ENCODE data around the gene FAM114A1. TPM values are rescaled to one million over a fixed set of nuclear protein-coding genes. Genes with fewer than 3 reads are reported as not detected.

Gene FAM114A1
- total RNA-seq, 2 donors from 2014 or later = 148 to 180 TPM

DNA sequence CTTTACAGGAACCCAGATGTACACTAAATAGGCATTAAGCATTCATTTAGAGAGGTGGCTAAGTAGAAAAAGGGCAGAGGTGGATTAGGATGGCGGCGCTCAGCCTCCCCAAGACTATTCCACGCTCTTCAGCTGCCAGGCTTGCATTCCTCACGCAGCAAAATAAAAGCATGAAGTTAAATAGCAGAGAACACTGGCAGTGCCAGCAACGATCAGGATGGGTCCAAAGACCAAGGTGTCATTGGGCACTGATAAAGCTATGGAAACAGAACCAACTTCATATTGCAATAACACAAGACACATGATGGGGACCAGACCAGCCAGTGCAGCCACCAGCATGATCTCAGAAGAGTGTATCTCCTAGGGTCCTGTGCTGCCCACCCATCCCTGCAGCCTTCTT lies 122.6 kb downstream of the FAM114A1 start:
- ATAC-seq (ENCODE audit: insufficient number of reproducible peaks, low FRiP score, low read depth) = no peak
- Histone ChIP-seq H3K9me3 (no peaks in the 10 kb centered on the region), H3K36me3 (no peaks in the 10 kb centered on the region), H3K27me3 (replicated peaks; ENCODE audit: insufficient read depth) (no peaks in the 10 kb centered on the region), H3K4me3 (no peak overlapping the region), H3K27ac (no peak overlapping the region), H3K4me1 (ENCODE audit: control insufficient read depth in 1 of 2, low read depth in 2 of 2) (no peaks in the 10 kb centered on the region)
- TF ChIP-seq, protein P1, sequence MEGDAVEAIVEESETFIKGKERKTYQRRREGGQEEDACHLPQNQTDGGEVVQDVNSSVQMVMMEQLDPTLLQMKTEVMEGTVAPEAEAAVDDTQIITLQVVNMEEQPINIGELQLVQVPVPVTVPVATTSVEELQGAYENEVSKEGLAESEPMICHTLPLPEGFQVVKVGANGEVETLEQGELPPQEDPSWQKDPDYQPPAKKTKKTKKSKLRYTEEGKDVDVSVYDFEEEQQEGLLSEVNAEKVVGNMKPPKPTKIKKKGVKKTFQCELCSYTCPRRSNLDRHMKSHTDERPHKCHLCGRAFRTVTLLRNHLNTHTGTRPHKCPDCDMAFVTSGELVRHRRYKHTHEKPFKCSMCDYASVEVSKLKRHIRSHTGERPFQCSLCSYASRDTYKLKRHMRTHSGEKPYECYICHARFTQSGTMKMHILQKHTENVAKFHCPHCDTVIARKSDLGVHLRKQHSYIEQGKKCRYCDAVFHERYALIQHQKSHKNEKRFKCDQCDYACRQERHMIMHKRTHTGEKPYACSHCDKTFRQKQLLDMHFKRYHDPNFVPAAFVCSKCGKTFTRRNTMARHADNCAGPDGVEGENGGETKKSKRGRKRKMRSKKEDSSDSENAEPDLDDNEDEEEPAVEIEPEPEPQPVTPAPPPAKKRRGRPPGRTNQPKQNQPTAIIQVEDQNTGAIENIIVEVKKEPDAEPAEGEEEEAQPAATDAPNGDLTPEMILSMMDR (IDR thresholded peaks at IDR 0.05) = no peak
- DNase-seq (ENCODE audit: low spot score) = no peak

DNA sequence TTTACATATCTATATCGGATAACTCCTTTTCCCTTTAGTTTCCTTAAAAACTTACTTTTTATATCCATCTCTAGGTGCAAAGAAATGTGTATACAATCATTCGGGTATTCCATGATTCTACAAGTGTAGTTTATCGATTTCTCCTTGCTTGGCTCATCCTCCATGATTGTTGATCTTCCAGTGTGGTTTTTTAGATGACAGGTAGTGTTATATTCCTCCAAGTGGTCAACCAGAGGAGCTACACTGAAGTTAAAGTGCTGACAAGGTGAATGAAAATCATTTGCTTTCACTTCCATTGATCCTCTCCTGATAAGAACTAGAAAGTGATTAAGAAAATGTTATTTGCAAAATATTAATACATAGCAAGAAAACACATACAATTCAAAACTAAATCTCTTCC lies 126.1 kb downstream of the FAM114A1 start:
- Histone ChIP-seq H3K36me3 (no peaks in the 10 kb centered on the region), H3K9me3 (no peaks in the 10 kb centered on the region), H3K27ac (no peak overlapping the region)

DNA sequence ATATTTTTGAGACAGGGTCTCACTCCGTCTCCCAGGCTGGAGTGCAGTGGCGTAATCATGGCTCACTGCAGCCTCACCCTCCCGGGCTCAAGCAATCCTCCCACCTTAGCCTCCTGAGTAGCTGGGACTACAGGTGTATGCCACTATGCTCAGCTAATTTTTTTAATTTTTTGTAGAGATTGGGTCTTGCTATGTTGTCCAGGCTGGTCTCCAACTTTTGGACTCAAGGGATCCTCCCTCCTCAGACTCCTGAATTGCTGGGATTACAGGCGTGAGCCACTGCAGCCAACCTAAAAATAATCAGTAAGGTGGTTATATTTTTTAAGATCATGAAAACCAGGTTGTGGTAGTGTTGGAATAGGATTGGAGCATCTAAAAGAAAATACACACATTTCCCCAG lies 126.5 kb downstream of the FAM114A1 start:
- no peak for ATAC-seq (ENCODE audit: insufficient number of reproducible peaks, low FRiP score, low read depth)
- DNase-seq (ENCODE audit: low spot score) = no peak
- TF ChIP-seq, protein P1 (IDR thresholded peaks at IDR 0.05) = no peak
- H3K9me3 ChIP-seq = no peaks in the 10 kb centered on the region
- no peaks in the 10 kb centered on the region for H3K27me3 ChIP-seq (replicated peaks; ENCODE audit: insufficient read depth)
- H3K27ac ChIP-seq = no peak overlapping the region
- H3K4me1 ChIP-seq (ENCODE audit: control insufficient read depth in 1 of 2, low read depth in 2 of 2) = no peaks in the 10 kb centered on the region
- H3K36me3 ChIP-seq = no peaks in the 10 kb centered on the region
- H3K4me3 ChIP-seq = no peak overlapping the region

More for the DNA sequence above, 126.1 kb downstream of the FAM114A1 start:
- Histone ChIP-seq H3K4me1 (ENCODE audit: control insufficient read depth in 1 of 2, low read depth in 2 of 2) (no peaks in the 10 kb centered on the region), H3K27me3 (replicated peaks; ENCODE audit: insufficient read depth) (no peaks in the 10 kb centered on the region), H3K4me3 (no peak overlapping the region)
- no peak for DNase-seq (ENCODE audit: low spot score)
- TF ChIP-seq, protein P1 (IDR thresholded peaks at IDR 0.05) = no peak
- no peak for ATAC-seq (ENCODE audit: insufficient number of reproducible peaks, low FRiP score, low read depth)

Other genes with a start within 250 kb of the FAM114A1 start
- gene KLF3, start 203.6 kb upstream of the FAM114A1 start, total RNA-seq = 10 to 100 TPM; 45.8 to 53.4 TPM
- gene TLR10, start 84.8 kb upstream of the FAM114A1 start, total RNA-seq = under 1 TPM; 0.28 to 0.81 TPM
- 10 to 100 TPM; 16.1 to 36.3 TPM for gene TLR1, start 63.0 kb upstream of the FAM114A1 start, total RNA-seq
- 1 to 10 TPM; 1.8 to 3.5 TPM for gene TLR6, start 11.0 kb upstream of the FAM114A1 start, total RNA-seq
- not detected for gene TMEM156, start 164.6 kb downstream of the FAM114A1 start, total RNA-seq
- 10 to 100 TPM; 21.0 to 29.6 TPM for gene KLHL5, start 194.4 kb downstream of the FAM114A1 start, total RNA-seq

Data from thoracic aorta (tissue), 2 donors.